ENCODE results near the gene TMCC3. TPM values are rescaled to one million over a fixed set of nuclear protein-coding genes. Genes with fewer than 3 reads are reported as not detected.

The TMCC3 gene
- polyA plus RNA-seq, 1 donor from 2014 or later: 1.9 TPM

- Histone ChIP-seq H3K27me3 (ENCODE audit: insufficient read depth, low read depth, low read length) (no peaks in the 10 kb centered on the region), H3K9me3 (ENCODE audit: low read length) (no peaks in the 10 kb centered on the region), H3K36me3 (ENCODE audit: insufficient read depth, low read length) (no peaks in the 10 kb centered on the region), H3F3A (ENCODE audit: insufficient read depth, low read length, poor library complexity, severe bottlenecking) (no peaks in the 10 kb centered on the region), H2AFZ (ENCODE audit: low read depth, low read length) (no peak overlapping the region), H3K79me2 (replicated peaks; ENCODE audit: insufficient read depth, low read length) (no peaks in the 10 kb centered on the region), H3K27ac (ENCODE audit: low read length) (no peak overlapping the region), H3K4me2 (ENCODE audit: low read length) (no peak overlapping the region), H4K20me1 (ENCODE audit: insufficient read depth) (no peaks in the 10 kb centered on the region), H3K9ac (ENCODE audit: low read length) (no peak overlapping the region), H3K4me3 (ENCODE audit: low read length) (no peak overlapping the region), H3K9me2 (ENCODE audit: insufficient read depth, low read length) (no peaks in the 10 kb centered on the region)
- TF ChIP-seq MXI1 (conservative IDR thresholded peaks at IDR 0.05; ENCODE audit: poor library complexity, severe bottlenecking): no peak
- no peak for TF ChIP-seq POLR2AphosphoS5 (IDR thresholded peaks at IDR 0.05)
- no peak for TF ChIP-seq SMC3 (conservative IDR thresholded peaks at IDR 0.05; ENCODE audit: poor library complexity)
- TF ChIP-seq REST (IDR thresholded peaks at IDR 0.05; ENCODE audit: borderline replicate concordance): no peak
- no peak for TF ChIP-seq EP300 (conservative IDR thresholded peaks at IDR 0.05; ENCODE audit: poor library complexity, severe bottlenecking)
- no peak for TF ChIP-seq CTCF (IDR thresholded peaks at IDR 0.05; ENCODE audit: poor library complexity, severe bottlenecking)
- no peak for TF ChIP-seq EZH2 (IDR thresholded peaks at IDR 0.05; ENCODE audit: borderline replicate concordance, insufficient read depth, low read length, poor library complexity, severe bottlenecking)
- TF ChIP-seq RAD21 (conservative IDR thresholded peaks at IDR 0.05): no peak
- no peak for TF ChIP-seq TAF1 (IDR thresholded peaks at IDR 0.05; ENCODE audit: low read depth)
Measured at GRCh38 chr12:94590428-94590827, 59.9 kb downstream of the TMCC3 start.

GRCh38 chr12:94589591-94590001 is 60.8 kb downstream of the TMCC3 start:
- Histone ChIP-seq H3K9me3 (ENCODE audit: low read length) (no peaks in the 10 kb centered on the region), H3K27me3 (ENCODE audit: insufficient read depth, low read depth, low read length) (no peaks in the 10 kb centered on the region), H3K9me2 (ENCODE audit: insufficient read depth, low read length) (no peaks in the 10 kb centered on the region), H3K4me2 (ENCODE audit: low read length) (no peak overlapping the region), H3K36me3 (ENCODE audit: insufficient read depth, low read length) (no peaks in the 10 kb centered on the region), H3K27ac (ENCODE audit: low read length) (no peak overlapping the region), H2AFZ (ENCODE audit: low read depth, low read length) (no peak overlapping the region), H3F3A (ENCODE audit: insufficient read depth, low read length, poor library complexity, severe bottlenecking) (no peaks in the 10 kb centered on the region), H3K4me3 (ENCODE audit: low read length) (no peak overlapping the region), H3K79me2 (replicated peaks; ENCODE audit: insufficient read depth, low read length) (no peaks in the 10 kb centered on the region), H3K9ac (ENCODE audit: low read length) (no peak overlapping the region), H4K20me1 (ENCODE audit: insufficient read depth) (no peaks in the 10 kb centered on the region)
- TF ChIP-seq POLR2AphosphoS5 (IDR thresholded peaks at IDR 0.05): no peak
- TF ChIP-seq TAF1 (IDR thresholded peaks at IDR 0.05; ENCODE audit: low read depth): no peak
- no peak for TF ChIP-seq RAD21 (conservative IDR thresholded peaks at IDR 0.05)
- no peak for TF ChIP-seq REST (IDR thresholded peaks at IDR 0.05; ENCODE audit: borderline replicate concordance)
- no peak for TF ChIP-seq MXI1 (conservative IDR thresholded peaks at IDR 0.05; ENCODE audit: poor library complexity, severe bottlenecking)
- no peak for TF ChIP-seq SMC3 (conservative IDR thresholded peaks at IDR 0.05; ENCODE audit: poor library complexity)
- no peak for TF ChIP-seq EZH2 (IDR thresholded peaks at IDR 0.05; ENCODE audit: borderline replicate concordance, insufficient read depth, low read length, poor library complexity, severe bottlenecking)
- TF ChIP-seq CTCF (IDR thresholded peaks at IDR 0.05; ENCODE audit: poor library complexity, severe bottlenecking): no peak

Data from neural cell (in vitro differentiated cells).